Mucosa of stomach (tissue), 1 donor: Measurements from ENCODE around the gene FCRLB.
"Not testable (repeated sequence)": the region's sequence is repeated elsewhere in the genome, so short reads cannot be mapped to it uniquely, and the experiment has no call there.

Source experiments
- H3K27me3 ChIP-seq: one replicate; pipeline ENCODE4 v1.7.0; 2013; ENCODE audit warnings: mild to moderate bottlenecking, low read length; ENCODE audit not compliant: control insufficient read depth, insufficient read depth
- H3K36me3 ChIP-seq: one replicate; pipeline ENCODE4 v1.7.0; 2013; ENCODE audit warnings: low read length; ENCODE audit not compliant: control insufficient read depth, insufficient read depth
- H3K4me1 ChIP-seq: one replicate; pipeline ENCODE4 v1.7.0; 2013; ENCODE audit warnings: mild to moderate bottlenecking, low read length; ENCODE audit not compliant: control insufficient read depth, insufficient read depth
- H3K4me3 ChIP-seq: one replicate; pipeline ENCODE4 v1.7.0; 2013; ENCODE audit warnings: low read length
- H3K9ac ChIP-seq: one replicate; pipeline ENCODE4 v1.7.0; 2013; ENCODE audit warnings: mild to moderate bottlenecking, low read length, moderate library complexity
- H3K9me3 ChIP-seq: one replicate; pipeline ENCODE4 v1.7.0; 2013; ENCODE audit warnings: mild to moderate bottlenecking, low read length, moderate library complexity; ENCODE audit not compliant: control insufficient read depth
- donor health status: Pancreatic carcinoma.

Gene FCRLB, protein sequence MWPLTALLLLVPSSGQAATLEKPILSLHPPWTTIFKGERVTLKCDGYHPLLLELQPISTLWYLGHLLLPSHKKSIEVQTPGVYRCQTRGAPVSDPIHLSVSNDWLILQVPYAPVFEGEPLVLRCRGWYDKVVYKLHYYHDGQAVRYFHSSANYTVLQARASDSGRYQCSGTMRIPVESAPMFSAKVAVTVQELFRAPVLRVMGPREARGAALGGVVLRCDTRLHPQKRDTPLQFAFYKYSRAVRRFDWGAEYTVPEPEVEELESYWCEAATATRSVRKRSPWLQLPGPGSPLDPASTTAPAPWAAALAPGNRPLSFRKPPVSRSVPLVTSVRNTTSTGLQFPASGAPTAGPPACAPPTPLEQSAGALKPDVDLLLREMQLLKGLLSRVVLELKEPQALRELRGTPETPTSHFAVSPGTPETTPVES

GRCh38 chr1:161720956-161721737 is at the start of gene FCRLB:
TSS of gene FCRLB (plus strand) at chr1:161721544. CDS start at chr1:161722673, 1,129 bp downstream.
- H3K36me3 ChIP-seq: no peaks in the 10 kb centered on the region
- H3K9me3 ChIP-seq: no peaks in the 10 kb centered on the region
- no peaks in the 10 kb centered on the region for H3K4me1 ChIP-seq
- H3K9ac ChIP-seq: no peak within 1 kb of the TSS
- peaks cover 44% of the 10 kb centered on the region for H3K27me3 ChIP-seq
- no peak within 1 kb of the TSS for H3K4me3 ChIP-seq

- not testable (repeated sequence) for H3K9ac ChIP-seq, H3K4me1 ChIP-seq, H3K4me3 ChIP-seq, H3K9me3 ChIP-seq, H3K36me3 ChIP-seq, H3K27me3 ChIP-seq
These were observed 47.9 kb upstream of the FCRLB start for GRCh38 chr1:161673437-161673836.

- H3K36me3 ChIP-seq, H3K4me3 ChIP-seq, H3K9me3 ChIP-seq, H3K4me1 ChIP-seq, H3K9ac ChIP-seq, H3K27me3 ChIP-seq: not testable (repeated sequence)
These were observed 46.9 kb upstream of the FCRLB start for GRCh38 chr1:161674447-161674846.

GRCh38 chr1:161674908-161675307 is 46.4 kb upstream of the FCRLB start:
- not testable (repeated sequence) for H3K9ac ChIP-seq, H3K4me1 ChIP-seq, H3K36me3 ChIP-seq, H3K4me3 ChIP-seq, H3K27me3 ChIP-seq, H3K9me3 ChIP-seq

GRCh38 chr1:161676441-161676840 is 44.9 kb upstream of the FCRLB start:
- Histone ChIP-seq H3K9me3 (no peaks in the 10 kb centered on the region), H3K4me1 (no peaks in the 10 kb centered on the region), H3K9ac (no peak overlapping the region), H3K36me3 (no peaks in the 10 kb centered on the region), H3K27me3 (no peaks in the 10 kb centered on the region), H3K4me3 (no peak overlapping the region)

GRCh38 chr1:161676958-161677689 is 44.2 kb upstream of the FCRLB start:
- H3K4me3 ChIP-seq: no peak overlapping the region
- H3K4me1 ChIP-seq: no peaks in the 10 kb centered on the region
- H3K36me3 ChIP-seq: no peaks in the 10 kb centered on the region
- H3K27me3 ChIP-seq: no peaks in the 10 kb centered on the region
- H3K9ac ChIP-seq: no peak overlapping the region
- no peaks in the 10 kb centered on the region for H3K9me3 ChIP-seq

DNA sequence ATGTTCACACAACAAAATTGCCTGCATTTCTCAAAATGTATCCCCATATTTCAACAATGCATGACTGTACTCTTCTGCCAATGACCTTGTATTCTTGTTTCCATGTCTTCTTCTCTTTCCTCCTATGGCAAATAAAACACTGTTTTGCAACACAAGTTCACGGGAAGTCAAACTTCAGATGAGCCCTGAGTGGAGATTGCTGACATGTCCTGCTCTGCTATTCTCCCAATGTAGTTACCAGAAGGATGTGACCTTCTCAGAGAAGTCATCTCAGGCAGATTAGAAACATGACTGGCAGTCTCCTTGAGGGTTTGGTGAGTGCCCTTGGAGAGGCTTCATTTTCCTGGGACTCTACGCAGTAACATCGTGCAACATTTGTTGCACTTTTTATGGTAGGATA is 42.8 kb upstream of the FCRLB start:
- Histone ChIP-seq H3K27me3 (no peaks in the 10 kb centered on the region), H3K9me3 (no peaks in the 10 kb centered on the region), H3K9ac (no peak overlapping the region)

DNA sequence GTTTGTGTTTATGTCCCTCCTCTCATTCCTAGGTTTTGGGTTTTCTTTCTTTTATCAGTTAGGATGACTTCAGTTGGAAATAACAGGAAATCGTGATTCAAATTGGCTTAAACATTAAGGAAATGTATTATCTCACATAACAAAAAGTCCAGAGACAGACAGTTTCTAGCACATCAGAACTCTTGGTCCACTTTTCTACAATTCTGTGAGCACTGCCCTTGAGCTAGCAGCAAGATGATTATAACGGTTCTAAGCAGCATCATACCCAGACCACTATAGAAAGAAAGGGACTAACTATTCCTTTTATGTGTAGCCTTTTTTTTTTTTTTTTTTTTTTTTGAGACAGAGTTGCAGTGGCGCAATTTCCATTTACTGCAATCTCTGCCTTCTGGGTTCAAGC is 39.5 kb upstream of the FCRLB start:
- no peak overlapping the region for H3K4me3 ChIP-seq
- H3K9me3 ChIP-seq: no peaks in the 10 kb centered on the region
- H3K9ac ChIP-seq: no peak overlapping the region
- H3K36me3 ChIP-seq: no peaks in the 10 kb centered on the region
- H3K4me1 ChIP-seq: no peaks in the 10 kb centered on the region
- no peaks in the 10 kb centered on the region for H3K27me3 ChIP-seq

More for the DNA sequence above, 42.8 kb upstream of the FCRLB start:
- H3K4me1 ChIP-seq: no peaks in the 10 kb centered on the region
- H3K36me3 ChIP-seq: no peaks in the 10 kb centered on the region
- no peak overlapping the region for H3K4me3 ChIP-seq

- no peaks in the 10 kb centered on the region for H3K9me3 ChIP-seq
- H3K4me3 ChIP-seq: no peak overlapping the region
- H3K27me3 ChIP-seq: peaks cover 5% of the 10 kb centered on the region
- H3K4me1 ChIP-seq: no peaks in the 10 kb centered on the region
- H3K9ac ChIP-seq: no peak overlapping the region
- H3K36me3 ChIP-seq: no peaks in the 10 kb centered on the region
These were observed 32.4 kb upstream of the FCRLB start for GRCh38 chr1:161688946-161689345.

GRCh38 chr1:161691846-161692245 is 29.5 kb upstream of the FCRLB start:
- no peak overlapping the region for H3K9ac ChIP-seq
- H3K9me3 ChIP-seq: no peaks in the 10 kb centered on the region
- no peaks in the 10 kb centered on the region for H3K36me3 ChIP-seq
- H3K4me3 ChIP-seq: no peak overlapping the region
- H3K27me3 ChIP-seq: peaks cover 5% of the 10 kb centered on the region
- H3K4me1 ChIP-seq: no peaks in the 10 kb centered on the region

- H3K4me1 ChIP-seq, H3K4me3 ChIP-seq, H3K9ac ChIP-seq, H3K27me3 ChIP-seq, H3K9me3 ChIP-seq, H3K36me3 ChIP-seq: not testable (repeated sequence)
These were observed 28.2 kb upstream of the FCRLB start for GRCh38 chr1:161693020-161693712.
